HUDEP-2 (cell line): ENCODE results near the gene OCLN.
"Not testable (repeated sequence)": the region's sequence is repeated elsewhere in the genome, so short reads cannot be mapped to it uniquely, and the experiment has no call there.

Experiments
- DNase-seq, 76 experiments: peaks; one replicate each; lab custom pipeline; 2025; ENCODE audit not compliant: unreplicated experiment in 76 of 76; lab: John Stamatoyannopoulos, UW

OCLN gene

GRCh38 chr5:69489246-69489645 lies 3.3 kb upstream of the OCLN start:
- no peak for DNase-seq

GRCh38 chr5:69491027-69491426 lies 1.6 kb upstream of the OCLN start:
- no peak for DNase-seq

- DNase-seq, result no peak
These were observed 676 bp upstream of the OCLN start for GRCh38 chr5:69491838-69492390.

GRCh38 chr5:69492923-69493395 lies 369 bp downstream of the OCLN start:
- DNase-seq, result peak in 5 of 76 experiments; percentile 2 to 4 (median 3)

- peak in 3 of 76 experiments; percentile 2 to 10 (median 6) for DNase-seq
These were observed 975 bp downstream of the OCLN start for GRCh38 chr5:69493396-69494133.

GRCh38 chr5:69494452-69494851 lies 1.9 kb downstream of the OCLN start:
- no peak for DNase-seq

GRCh38 chr5:69497006-69497520 lies 4.5 kb downstream of the OCLN start:
- DNase-seq, result no peak

- DNase-seq, result no peak
These were observed 5.8 kb downstream of the OCLN start for GRCh38 chr5:69498384-69498783.

GRCh38 chr5:69502367-69502766 lies 9.8 kb downstream of the OCLN start:
- no peak for DNase-seq

- DNase-seq, result no peak
These were observed 10.3 kb downstream of the OCLN start for GRCh38 chr5:69502767-69503488.

- no peak for DNase-seq
These were observed 11.4 kb downstream of the OCLN start for GRCh38 chr5:69504036-69504435.

GRCh38 chr5:69505306-69505705 lies 12.7 kb downstream of the OCLN start:
- no peak for DNase-seq

- DNase-seq, result no peak
These were observed 16.6 kb downstream of the OCLN start for GRCh38 chr5:69509212-69509611.

- DNase-seq, result no peak
These were observed 18.1 kb downstream of the OCLN start for GRCh38 chr5:69510694-69511093.

- DNase-seq, result no peak
These were observed 20.2 kb downstream of the OCLN start for GRCh38 chr5:69512740-69513260.

GRCh38 chr5:69515570-69515969 lies 23.0 kb downstream of the OCLN start:
- DNase-seq, result not testable (repeated sequence)

- no peak for DNase-seq
These were observed 24.2 kb downstream of the OCLN start for GRCh38 chr5:69516769-69517168.

- DNase-seq, result no peak
These were observed 25.2 kb downstream of the OCLN start for GRCh38 chr5:69517763-69518212.

- DNase-seq, result no peak
These were observed 26.7 kb downstream of the OCLN start for GRCh38 chr5:69519285-69519684.

- DNase-seq, result no peak
These were observed 29.4 kb downstream of the OCLN start for GRCh38 chr5:69522035-69522434.

GRCh38 chr5:69525490-69525889 lies 32.9 kb downstream of the OCLN start:
- no peak for DNase-seq
